T1000 (cell line): Measurements from ENCODE around the gene FIG4.
A peak's percentile ranks its signal among the peaks of the same experiment; 100 is the strongest.
"Not testable (repeated sequence)": the region's sequence is repeated elsewhere in the genome, so short reads cannot be mapped to it uniquely, and the experiment has no call there.

Source experiments
- DNase-seq: peaks from one replicate; lab custom pipeline; 2025; ENCODE audit warnings: mixed read lengths; lab: John Stamatoyannopoulos, UW

The FIG4 gene

GRCh38 chr6:109702791-109703190, 11.7 kb downstream of the FIG4 start:
- no peak for DNase-seq

- peak; percentile 68 for DNase-seq
Measured at GRCh38 chr6:109705258-109705657, 14.2 kb downstream of the FIG4 start.

- no peak for DNase-seq
Measured at GRCh38 chr6:109706513-109706912, 15.4 kb downstream of the FIG4 start.

- not testable (repeated sequence) for DNase-seq
Measured at GRCh38 chr6:109708099-109708498, 17.0 kb downstream of the FIG4 start.

- DNase-seq = no peak
Measured at GRCh38 chr6:109713097-109713496, 22.0 kb downstream of the FIG4 start.

- DNase-seq = no peak
Measured at GRCh38 chr6:109714166-109714565, 23.1 kb downstream of the FIG4 start.

GRCh38 chr6:109714611-109715010, 23.5 kb downstream of the FIG4 start:
- no peak for DNase-seq

- DNase-seq = no peak
Measured at GRCh38 chr6:109715616-109716015, 24.5 kb downstream of the FIG4 start.

- no peak for DNase-seq
Measured at GRCh38 chr6:109717971-109718370, 26.9 kb downstream of the FIG4 start.

GRCh38 chr6:109718991-109719390, 27.9 kb downstream of the FIG4 start:
- DNase-seq = no peak

- DNase-seq = no peak
Measured at GRCh38 chr6:109720311-109720710, 29.2 kb downstream of the FIG4 start.

GRCh38 chr6:109722011-109722410, 30.9 kb downstream of the FIG4 start:
- DNase-seq = no peak

- no peak for DNase-seq
Measured at GRCh38 chr6:109722564-109723254, 31.6 kb downstream of the FIG4 start.

GRCh38 chr6:109725250-109725649, 34.2 kb downstream of the FIG4 start:
- DNase-seq = not testable (repeated sequence)

GRCh38 chr6:109736273-109737025, 45.4 kb downstream of the FIG4 start:
- DNase-seq = no peak

GRCh38 chr6:109738255-109738654, 47.2 kb downstream of the FIG4 start:
- no peak for DNase-seq

GRCh38 chr6:109738667-109739066, 47.6 kb downstream of the FIG4 start:
- DNase-seq = no peak

- DNase-seq = no peak
Measured at GRCh38 chr6:109739686-109740085, 48.6 kb downstream of the FIG4 start.

- DNase-seq = no peak
Measured at GRCh38 chr6:109740787-109741186, 49.7 kb downstream of the FIG4 start.

GRCh38 chr6:109743739-109744138, 52.6 kb downstream of the FIG4 start:
- DNase-seq = no peak

- not testable (repeated sequence) for DNase-seq
Measured at GRCh38 chr6:109744779-109745178, 53.7 kb downstream of the FIG4 start.

- DNase-seq = no peak
Measured at GRCh38 chr6:109747221-109747620, 56.1 kb downstream of the FIG4 start.
